Loucy (cell line): ENCODE data around the gene LRRC25.

ENCODE experiments used
- H2AFZ ChIP-seq: fragments of 200-600 bp; sonication (generic); 2 replicates; pipeline ENCODE4 v1.6.0; 2016; ENCODE audit warnings: antibody characterized with exemption, mild to moderate bottlenecking, low read length, moderate library complexity
- H3F3A ChIP-seq: fragments of 200-600 bp; 2 replicates; pipeline ENCODE4 v1.6.0; 2016; ENCODE audit warnings: antibody characterized with exemption, low read depth, mild to moderate bottlenecking
- H3K27me3 ChIP-seq: fragments of 200-600 bp; sonication (generic); 2 replicates; pipeline ENCODE4 v1.6.1; 2014; ENCODE audit warnings: low read length, mild to moderate bottlenecking; ENCODE audit not compliant: insufficient read depth, poor library complexity, severe bottlenecking
- H3K36me3 ChIP-seq: fragments of 200-600 bp; sonication (generic); 2 replicates; pipeline ENCODE4 v1.6.1; 2016; ENCODE audit warnings: low read length; ENCODE audit not compliant: insufficient read depth
- H3K4me1 ChIP-seq: fragments of 200-600 bp; sonication (generic); 2 replicates; pipeline ENCODE4 v1.5.1; 2014; ENCODE audit warnings: low read length, mild to moderate bottlenecking; ENCODE audit not compliant: insufficient read depth, poor library complexity, severe bottlenecking
- H3K4me2 ChIP-seq: fragments of 200-600 bp; sonication (generic); 2 replicates; pipeline ENCODE4 v1.6.0; 2014; ENCODE audit warnings: antibody characterized with exemption, low read length, low read depth, mild to moderate bottlenecking; ENCODE audit not compliant: poor library complexity, severe bottlenecking
- H3K4me3 ChIP-seq: fragments of 200-600 bp; sonication (generic); 2 replicates; pipeline ENCODE4 v1.5.1; 2014; ENCODE audit warnings: low read length, mild to moderate bottlenecking, mixed read lengths; ENCODE audit not compliant: poor library complexity, severe bottlenecking
- H3K79me2 ChIP-seq: fragments of 200-600 bp; sonication (generic); 2 replicates; pipeline ENCODE4 v1.6.1; 2014; ENCODE audit warnings: low read length; ENCODE audit not compliant: insufficient read depth
- H3K9ac ChIP-seq: fragments of 200-600 bp; sonication (generic); 2 replicates; pipeline ENCODE4 v1.6.0; 2014; ENCODE audit warnings: mild to moderate bottlenecking, low read depth, low read length, moderate library complexity; ENCODE audit not compliant: poor library complexity, severe bottlenecking
- H3K9me2 ChIP-seq: fragments of 200-600 bp; sonication (generic); replicated peaks from 2 replicates; pipeline ENCODE4 v1.6.1; 2016; ENCODE audit warnings: low read depth, low read length, mixed read lengths
- H3K9me3 ChIP-seq: fragments of 200-600 bp; sonication (generic); 2 replicates; pipeline ENCODE4 v1.6.1; 2014; ENCODE audit warnings: mild to moderate bottlenecking, antibody characterized with exemption, low read length, low read depth; ENCODE audit not compliant: insufficient read depth
- H4K20me1 ChIP-seq: fragments of 200-600 bp; sonication (generic); 2 replicates; pipeline ENCODE4 v1.6.0; 2014; ENCODE audit warnings: antibody characterized with exemption, low read length, mild to moderate bottlenecking; ENCODE audit not compliant: insufficient read depth, poor library complexity, severe bottlenecking
- CTCF ChIP-seq: fragments of 200-600 bp; sonication (generic); conservative IDR thresholded peaks from 2 replicates; pipeline ENCODE4 v1.5.1; 2014; ENCODE audit warnings: mild to moderate bottlenecking, antibody characterized with exemption, low read length
- EZH2phosphoT487 ChIP-seq: fragments of 200-600 bp; IDR thresholded peaks from 2 replicates; pipeline ENCODE4 v1.6.1; 2018; ENCODE audit warnings: antibody characterized with exemption, mild to moderate bottlenecking, moderate library complexity, borderline replicate concordance

The LRRC25 gene

GRCh38 chr19:18401580-18402112, 4.2 kb upstream of the LRRC25 start:
- TF ChIP-seq EZH2phosphoT487 (no peak), CTCF (peak; percentile 46)
- no peaks in the 10 kb centered on the region for H3F3A ChIP-seq
- H3K27me3 ChIP-seq = no peaks in the 10 kb centered on the region
- peaks cover 7% of the 10 kb centered on the region for H3K4me1 ChIP-seq
- peak overlapping the region; percentile 51 for H3K9ac ChIP-seq
- H3K79me2 ChIP-seq = no peaks in the 10 kb centered on the region
- H3K4me2 ChIP-seq = peak overlapping the region; percentile 51
- no peaks in the 10 kb centered on the region for H3K9me2 ChIP-seq
- H2AFZ ChIP-seq = peak overlapping the region; percentile 37; the same call in 1 of the 2 replicates
- no peak overlapping the region for H3K4me3 ChIP-seq
- no peaks in the 10 kb centered on the region for H3K9me3 ChIP-seq
- H3K36me3 ChIP-seq = no peaks in the 10 kb centered on the region
- no peaks in the 10 kb centered on the region for H4K20me1 ChIP-seq

GRCh38 chr19:18399008-18399407, 1.6 kb upstream of the LRRC25 start:
- Histone ChIP-seq H3K36me3 (no peaks in the 10 kb centered on the region), H3K79me2 (no peaks in the 10 kb centered on the region), H3K4me3 (no peak overlapping the region), H3K27me3 (no peaks in the 10 kb centered on the region), H2AFZ (no peak overlapping the region), H3K4me2 (no peak overlapping the region), H3K9me2 (no peaks in the 10 kb centered on the region), H3K9me3 (no peaks in the 10 kb centered on the region), H3K9ac (no peak overlapping the region), H3F3A (no peaks in the 10 kb centered on the region), H4K20me1 (no peaks in the 10 kb centered on the region), H3K4me1 (peaks cover 7% of the 10 kb centered on the region)
- TF ChIP-seq EZH2phosphoT487 (no peak), CTCF (no peak)

- no peaks in the 10 kb centered on the region for H3F3A ChIP-seq
- no peak overlapping the region for H3K4me3 ChIP-seq
- H3K4me2 ChIP-seq = no peak overlapping the region
- no peak for TF ChIP-seq CTCF
- TF ChIP-seq EZH2phosphoT487 = no peak
- H4K20me1 ChIP-seq = no peaks in the 10 kb centered on the region
- H3K4me1 ChIP-seq = peaks cover under 1% of the 10 kb centered on the region
- H3K9ac ChIP-seq = no peak overlapping the region
- H3K27me3 ChIP-seq = no peaks in the 10 kb centered on the region
- H3K9me2 ChIP-seq = no peaks in the 10 kb centered on the region
- H3K9me3 ChIP-seq = no peaks in the 10 kb centered on the region
- H2AFZ ChIP-seq = no peak overlapping the region
- H3K36me3 ChIP-seq = no peaks in the 10 kb centered on the region
- no peaks in the 10 kb centered on the region for H3K79me2 ChIP-seq
Measured at GRCh38 chr19:18396471-18397241, 766 bp downstream of the LRRC25 start.
